ENCODE results near the gene ETHE1. TPM values are rescaled to one million over a fixed set of nuclear protein-coding genes. Genes with fewer than 3 reads are reported as not detected.
A peak's percentile ranks its signal among the peaks of the same experiment; 100 is the strongest.

Gene ETHE1
- total RNA-seq, 3 donors from 2014 or later = 235 to 713 (median 450) TPM

DNA sequence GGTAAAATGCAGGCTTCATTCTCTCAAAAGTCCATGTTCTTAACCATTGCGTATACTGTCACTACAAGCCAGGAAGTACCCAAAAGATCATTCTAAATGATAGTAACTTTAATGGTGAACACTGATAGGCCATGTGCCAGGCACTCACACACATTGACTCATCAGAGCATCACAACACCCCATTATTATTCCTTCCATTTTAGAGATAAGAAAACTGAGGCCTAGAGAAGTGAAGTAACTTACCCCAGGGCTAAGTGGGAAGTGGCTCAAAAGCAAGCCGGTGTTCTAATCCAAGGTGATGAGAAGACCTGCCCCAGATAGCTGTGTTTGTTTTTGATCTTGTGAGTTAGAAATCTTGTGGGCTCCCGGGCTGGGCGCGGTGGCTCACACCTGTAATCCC is 21.1 kb downstream of the ETHE1 start:
- DNase-seq (no peak), ATAC-seq (no peak)
- Histone ChIP-seq H3K4me3 (no peak overlapping the region), H3K9me3 (no peaks in the 10 kb centered on the region), H3K4me1 (ENCODE audit: low read depth) (peaks cover 4% of the 10 kb centered on the region), H3K36me3 (ENCODE audit: low read depth) (no peaks in the 10 kb centered on the region)
- TF ChIP-seq, protein P1, sequence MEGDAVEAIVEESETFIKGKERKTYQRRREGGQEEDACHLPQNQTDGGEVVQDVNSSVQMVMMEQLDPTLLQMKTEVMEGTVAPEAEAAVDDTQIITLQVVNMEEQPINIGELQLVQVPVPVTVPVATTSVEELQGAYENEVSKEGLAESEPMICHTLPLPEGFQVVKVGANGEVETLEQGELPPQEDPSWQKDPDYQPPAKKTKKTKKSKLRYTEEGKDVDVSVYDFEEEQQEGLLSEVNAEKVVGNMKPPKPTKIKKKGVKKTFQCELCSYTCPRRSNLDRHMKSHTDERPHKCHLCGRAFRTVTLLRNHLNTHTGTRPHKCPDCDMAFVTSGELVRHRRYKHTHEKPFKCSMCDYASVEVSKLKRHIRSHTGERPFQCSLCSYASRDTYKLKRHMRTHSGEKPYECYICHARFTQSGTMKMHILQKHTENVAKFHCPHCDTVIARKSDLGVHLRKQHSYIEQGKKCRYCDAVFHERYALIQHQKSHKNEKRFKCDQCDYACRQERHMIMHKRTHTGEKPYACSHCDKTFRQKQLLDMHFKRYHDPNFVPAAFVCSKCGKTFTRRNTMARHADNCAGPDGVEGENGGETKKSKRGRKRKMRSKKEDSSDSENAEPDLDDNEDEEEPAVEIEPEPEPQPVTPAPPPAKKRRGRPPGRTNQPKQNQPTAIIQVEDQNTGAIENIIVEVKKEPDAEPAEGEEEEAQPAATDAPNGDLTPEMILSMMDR (IDR thresholded peaks at IDR 0.05) = no peak
- intact Hi-C loops (cut with DNase I, micrococcal nuclease) = no loop called here

DNA sequence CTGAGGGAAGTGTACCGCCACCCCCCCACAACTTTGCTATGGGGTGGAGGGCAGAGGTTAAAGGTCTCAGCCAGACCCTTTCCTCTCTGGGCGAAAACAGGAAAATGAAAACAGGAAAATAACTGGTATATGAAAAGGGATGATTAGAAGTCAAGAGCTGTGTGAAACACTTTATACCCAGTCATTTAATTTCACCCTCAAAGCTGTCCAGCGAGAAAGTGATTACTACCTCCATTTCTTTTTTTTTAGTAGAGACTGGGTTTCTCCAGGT is 21.9 kb downstream of the ETHE1 start:
- no peaks in the 10 kb centered on the region for H3K9me3 ChIP-seq
- DNase-seq = no peak
- H3K36me3 ChIP-seq (ENCODE audit: low read depth) = no peaks in the 10 kb centered on the region
- H3K4me3 ChIP-seq = no peak overlapping the region
- ATAC-seq = no peak
- intact Hi-C loops (cut with DNase I, micrococcal nuclease) = no loop called here
- TF ChIP-seq, protein P1 (IDR thresholded peaks at IDR 0.05) = no peak
- H3K4me1 ChIP-seq (ENCODE audit: low read depth) = peaks cover 4% of the 10 kb centered on the region

DNA sequence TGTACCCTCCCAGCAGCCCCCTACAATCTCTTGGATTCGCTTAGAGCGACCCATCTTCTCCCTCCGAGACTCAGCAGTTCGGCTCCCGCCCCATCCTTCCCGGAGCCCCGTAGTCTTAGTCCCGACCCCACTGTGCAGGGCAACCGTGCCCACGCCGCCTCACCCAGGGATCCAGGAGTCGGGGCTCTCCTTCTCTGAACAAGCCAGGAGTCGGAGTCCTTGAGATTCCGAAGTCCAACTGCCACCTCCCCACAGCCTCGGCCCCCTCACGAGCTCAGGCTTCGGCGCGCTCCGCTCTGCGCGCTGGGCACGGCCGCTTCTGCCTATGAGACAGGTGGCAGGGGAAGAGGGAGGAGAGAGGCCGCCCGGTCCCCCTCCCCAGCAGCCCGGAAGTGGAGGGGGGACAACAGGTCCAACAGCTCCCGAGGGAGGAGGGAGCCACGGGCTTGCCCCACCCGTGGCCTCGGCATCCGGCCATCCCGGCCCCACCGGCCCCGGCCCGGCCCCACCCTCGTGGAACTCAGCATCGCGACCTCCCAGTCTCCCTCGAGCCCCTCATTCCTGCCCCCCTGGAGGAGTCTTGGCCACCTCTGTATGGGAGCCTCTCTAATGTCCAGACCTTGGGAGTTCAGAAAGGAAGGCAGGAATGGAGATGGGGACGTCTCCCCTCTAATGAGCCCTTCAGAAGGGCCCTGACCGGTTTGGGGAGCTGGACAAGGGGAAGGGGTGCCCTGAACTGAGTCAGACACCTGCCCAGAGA is 22.4 kb downstream of the ETHE1 start, which contains the start of gene PHLDB3:
PHLDB3 (minus strand) TSS at position 321 of the 760 bp plus-strand sequence. CDS start 628 bp downstream, outside the sequence.
- no peaks in the 10 kb centered on the region for H3K36me3 ChIP-seq (ENCODE audit: low read depth)
- intact Hi-C loops (cut with DNase I, micrococcal nuclease) = no loop called here
- peaks cover 4% of the 10 kb centered on the region for H3K4me1 ChIP-seq (ENCODE audit: low read depth)
- peak within 1 kb of the TSS; percentile 38 for H3K4me3 ChIP-seq
- ATAC-seq (peak; percentile 68), DNase-seq (peak; percentile 52 to 79 (median 79))
- H3K9me3 ChIP-seq = no peaks in the 10 kb centered on the region
- TF ChIP-seq, protein P1 (IDR thresholded peaks at IDR 0.05) = no peak

DNA sequence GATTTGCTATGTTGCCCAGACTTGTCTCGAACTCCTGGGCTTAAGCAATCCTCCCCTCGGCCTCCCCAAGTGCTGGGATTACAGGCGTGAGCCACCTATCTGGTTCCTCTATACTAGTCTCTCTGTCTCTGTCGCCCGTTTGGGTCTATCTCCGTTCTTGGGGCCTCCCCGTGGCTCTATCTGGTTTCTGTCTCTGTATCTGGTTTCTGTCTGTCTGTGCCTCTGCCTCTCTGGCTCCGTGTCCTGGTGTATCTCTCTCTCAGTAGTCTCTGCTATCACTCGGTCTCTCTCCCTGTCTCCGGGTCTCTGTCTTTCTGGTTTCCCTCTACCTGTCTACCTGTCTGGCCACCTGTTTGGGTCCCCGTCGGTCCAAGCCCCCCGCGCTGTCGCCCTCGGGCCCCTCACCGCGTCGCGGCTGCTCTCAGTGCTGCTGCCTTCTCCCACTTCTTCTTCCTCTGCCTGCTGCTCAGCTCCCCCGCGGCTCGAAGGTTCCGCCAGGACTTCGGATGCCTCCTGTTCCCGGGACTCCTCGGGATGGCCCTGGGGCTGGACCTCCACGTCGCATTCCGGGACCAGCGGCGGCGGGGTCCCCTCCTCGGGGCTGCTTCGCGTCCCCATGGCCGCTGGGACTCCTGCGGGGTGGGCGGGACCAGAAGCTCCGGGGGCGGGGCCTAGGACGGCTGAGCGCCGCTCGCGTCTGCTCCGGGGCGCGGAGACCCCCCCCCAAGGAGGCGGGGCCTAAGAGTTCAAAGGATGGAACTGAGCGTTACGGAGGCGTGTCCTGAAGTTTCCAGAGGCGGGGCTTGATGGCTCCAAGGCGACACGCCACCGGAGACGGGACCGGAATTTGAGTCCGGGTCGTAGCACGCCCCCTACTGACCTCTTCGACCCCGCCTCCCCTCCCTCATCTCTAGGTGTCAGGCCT is 23.2 kb downstream of the ETHE1 start:
- ATAC-seq (peak; percentile 94), DNase-seq (peak; percentile 98 to 100 (median 98))
- Histone ChIP-seq H3K4me1 (ENCODE audit: low read depth) (peaks cover 8% of the 10 kb centered on the region), H3K4me3 (peak overlapping the region; percentile 38), H3K36me3 (ENCODE audit: low read depth) (no peaks in the 10 kb centered on the region), H3K9me3 (no peaks in the 10 kb centered on the region)
- TF ChIP-seq, protein P1 (IDR thresholded peaks at IDR 0.05) = no peak
- intact Hi-C loops (cut with DNase I, micrococcal nuclease) = no loop called here

DNA sequence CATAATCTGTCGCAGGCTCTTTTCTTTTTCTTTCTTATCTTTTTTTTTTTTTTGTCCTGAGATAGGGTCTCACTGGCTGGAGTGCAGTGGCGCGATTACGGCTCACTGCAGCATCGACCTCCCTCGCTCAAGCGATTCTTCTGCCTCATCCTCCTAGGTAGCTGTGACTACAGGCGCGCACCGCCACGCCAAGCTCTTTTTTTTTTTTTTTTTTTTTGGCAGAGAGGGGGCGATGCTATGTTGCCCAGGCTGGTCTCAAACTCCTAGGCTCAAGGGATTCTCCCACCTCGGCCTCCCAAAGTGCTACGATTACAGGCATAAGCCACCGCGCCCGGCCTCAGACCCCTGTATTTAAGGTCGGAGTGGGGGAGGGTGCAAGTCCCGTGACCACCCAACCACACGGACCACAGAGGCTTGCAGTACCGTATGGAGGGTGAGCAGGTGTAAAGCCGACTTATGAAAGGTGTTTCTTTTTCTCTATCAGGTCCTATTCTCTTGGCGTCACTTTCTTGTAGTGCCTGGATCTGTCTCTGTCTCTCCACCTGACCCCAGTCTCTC is 24.5 kb downstream of the ETHE1 start:
- TF ChIP-seq, protein P1 (IDR thresholded peaks at IDR 0.05) = no peak
- intact Hi-C loops (cut with DNase I, micrococcal nuclease) = no loop called here
- ATAC-seq (no peak), DNase-seq (no peak)
- Histone ChIP-seq H3K4me1 (ENCODE audit: low read depth) (peaks cover 8% of the 10 kb centered on the region), H3K4me3 (no peak overlapping the region), H3K36me3 (ENCODE audit: low read depth) (no peaks in the 10 kb centered on the region), H3K9me3 (no peaks in the 10 kb centered on the region)
